Measurements from ENCODE around the gene FCRL2. TPM values are rescaled to one million over a fixed set of nuclear protein-coding genes. Genes with fewer than 3 reads are reported as not detected.

FCRL2 gene
- not detected in 2 replicates for total RNA-seq

GRCh38 chr1:157776971-157777391 is at the start of gene FCRL2:
Gene FCRL2, minus strand, starts transcription at chr1:157777132. Its CDS starts 59 bp downstream, at chr1:157777073.

GRCh38 chr1:157819896-157820295 is 43.0 kb upstream of the FCRL2 start, which contains the start of gene FCRL1:
Gene FCRL1, minus strand, starts transcription at chr1:157820120. Its CDS starts 83 bp downstream, at chr1:157820037.

GRCh38 chr1:157700732-157701131 is 76.2 kb downstream of the FCRL2 start, which contains the start of gene FCRL3:
Gene FCRL3, minus strand, starts transcription at chr1:157700769. Its CDS starts 280 bp downstream, at chr1:157700489.

Other genes starting within 250 kb of the FCRL2 start
- gene FCRL5, start 224.6 kb downstream of the FCRL2 start, total RNA-seq = not detected in 2 replicates
- not detected in 2 replicates for gene FCRL4, start 179.0 kb downstream of the FCRL2 start, total RNA-seq
- not detected in 2 replicates for gene FCRL3, start 76.4 kb downstream of the FCRL2 start, total RNA-seq
- not detected in 2 replicates for gene FCRL1, start 43.0 kb upstream of the FCRL2 start, total RNA-seq
- not detected in 2 replicates for gene CD5L, start 64.7 kb upstream of the FCRL2 start, total RNA-seq
- 98.1 and 101 TPM in 2 replicates for gene KIRREL1, start 216.5 kb upstream of the FCRL2 start, total RNA-seq